Measurements from ENCODE around the gene TENM3. TPM values are rescaled to one million over a fixed set of nuclear protein-coding genes. Genes with fewer than 3 reads are reported as not detected.

TENM3 gene
- total RNA-seq, 1 donor from 2014 or later, result 124 TPM

DNA sequence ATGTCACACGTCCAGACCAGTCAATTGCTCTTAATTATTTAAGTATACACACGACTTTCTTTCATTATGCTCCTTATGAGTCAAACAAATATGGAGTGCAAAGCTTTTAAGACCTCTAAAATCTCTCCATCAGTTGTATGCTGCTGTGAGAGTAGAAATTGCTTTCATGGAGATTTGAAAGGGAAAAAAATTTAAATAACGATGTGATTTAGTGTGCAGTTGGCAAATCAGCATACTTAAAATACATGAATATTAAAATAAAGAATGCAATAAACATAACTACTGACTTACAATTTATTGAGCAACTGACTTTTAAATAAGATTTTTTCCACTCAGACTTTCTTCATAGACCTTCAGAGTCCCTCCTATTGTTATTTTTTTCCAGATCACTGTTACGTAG lies 9.0 kb downstream of the TENM3 start:
- no peaks in the 10 kb centered on the region for H3K36me3 Mint-ChIP-seq (ENCODE audit: unreplicated experiment)
- TF ChIP-seq, protein P1, sequence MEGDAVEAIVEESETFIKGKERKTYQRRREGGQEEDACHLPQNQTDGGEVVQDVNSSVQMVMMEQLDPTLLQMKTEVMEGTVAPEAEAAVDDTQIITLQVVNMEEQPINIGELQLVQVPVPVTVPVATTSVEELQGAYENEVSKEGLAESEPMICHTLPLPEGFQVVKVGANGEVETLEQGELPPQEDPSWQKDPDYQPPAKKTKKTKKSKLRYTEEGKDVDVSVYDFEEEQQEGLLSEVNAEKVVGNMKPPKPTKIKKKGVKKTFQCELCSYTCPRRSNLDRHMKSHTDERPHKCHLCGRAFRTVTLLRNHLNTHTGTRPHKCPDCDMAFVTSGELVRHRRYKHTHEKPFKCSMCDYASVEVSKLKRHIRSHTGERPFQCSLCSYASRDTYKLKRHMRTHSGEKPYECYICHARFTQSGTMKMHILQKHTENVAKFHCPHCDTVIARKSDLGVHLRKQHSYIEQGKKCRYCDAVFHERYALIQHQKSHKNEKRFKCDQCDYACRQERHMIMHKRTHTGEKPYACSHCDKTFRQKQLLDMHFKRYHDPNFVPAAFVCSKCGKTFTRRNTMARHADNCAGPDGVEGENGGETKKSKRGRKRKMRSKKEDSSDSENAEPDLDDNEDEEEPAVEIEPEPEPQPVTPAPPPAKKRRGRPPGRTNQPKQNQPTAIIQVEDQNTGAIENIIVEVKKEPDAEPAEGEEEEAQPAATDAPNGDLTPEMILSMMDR (IDR thresholded peaks at IDR 0.05; ENCODE audit: partially characterized antibody, unreplicated experiment), result no peak
- no peak overlapping the region for H3K4me3 Mint-ChIP-seq (ENCODE audit: unreplicated experiment)
- no peak overlapping the region for H3K27ac Mint-ChIP-seq (ENCODE audit: unreplicated experiment)
- H3K4me1 Mint-ChIP-seq (ENCODE audit: low read depth, unreplicated experiment), result peaks cover 11% of the 10 kb centered on the region
- H3K27me3 Mint-ChIP-seq (ENCODE audit: unreplicated experiment), result no peaks in the 10 kb centered on the region
- H3K9me3 Mint-ChIP-seq (ENCODE audit: unreplicated experiment), result no peaks in the 10 kb centered on the region
- no peak for DNase-seq

DNA sequence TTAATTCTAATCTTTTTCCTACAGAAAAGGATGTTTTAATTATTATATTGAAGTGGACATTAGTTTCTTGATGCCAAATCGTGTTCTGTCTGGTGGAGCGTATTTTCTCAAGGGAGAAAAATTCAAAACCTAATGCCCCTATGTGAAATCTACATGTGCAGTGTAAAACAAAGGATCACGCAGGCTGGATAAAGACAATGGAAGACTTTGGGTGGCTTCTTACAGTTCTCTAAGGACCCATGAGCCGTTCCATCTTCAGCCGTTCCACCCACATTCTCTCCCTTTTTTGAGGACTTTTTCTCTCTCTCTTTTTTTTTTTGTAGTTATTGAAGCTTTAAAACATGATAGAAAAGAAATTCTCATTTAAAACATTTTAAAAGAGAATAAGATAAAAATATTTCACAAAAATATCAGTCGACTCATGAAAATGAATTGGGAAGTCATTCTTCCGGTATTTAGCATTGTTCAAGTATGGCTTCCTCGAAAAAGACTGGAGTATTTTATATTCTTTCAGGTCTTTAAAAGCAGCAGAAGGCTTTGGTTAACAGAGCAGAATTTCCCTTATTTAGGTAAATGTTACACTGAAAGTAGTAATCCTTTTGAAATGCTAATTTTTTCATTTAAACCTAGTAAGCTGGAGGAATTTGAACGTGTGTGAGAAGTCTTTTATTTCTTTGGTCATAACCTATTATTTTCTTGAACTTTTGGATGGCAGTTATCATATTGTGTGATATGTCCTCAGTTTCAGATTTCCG lies 11.0 kb downstream of the TENM3 start:
- Mint-ChIP-seq H3K27me3 (ENCODE audit: unreplicated experiment) (no peaks in the 10 kb centered on the region), H3K27ac (ENCODE audit: unreplicated experiment) (no peak overlapping the region), H3K9me3 (ENCODE audit: unreplicated experiment) (no peaks in the 10 kb centered on the region), H3K36me3 (ENCODE audit: unreplicated experiment) (no peaks in the 10 kb centered on the region), H3K4me3 (ENCODE audit: unreplicated experiment) (no peak overlapping the region), H3K4me1 (ENCODE audit: low read depth, unreplicated experiment) (peaks cover 11% of the 10 kb centered on the region)
- TF ChIP-seq, protein P1 (IDR thresholded peaks at IDR 0.05; ENCODE audit: partially characterized antibody, unreplicated experiment), result no peak
- DNase-seq, result no peak

DNA sequence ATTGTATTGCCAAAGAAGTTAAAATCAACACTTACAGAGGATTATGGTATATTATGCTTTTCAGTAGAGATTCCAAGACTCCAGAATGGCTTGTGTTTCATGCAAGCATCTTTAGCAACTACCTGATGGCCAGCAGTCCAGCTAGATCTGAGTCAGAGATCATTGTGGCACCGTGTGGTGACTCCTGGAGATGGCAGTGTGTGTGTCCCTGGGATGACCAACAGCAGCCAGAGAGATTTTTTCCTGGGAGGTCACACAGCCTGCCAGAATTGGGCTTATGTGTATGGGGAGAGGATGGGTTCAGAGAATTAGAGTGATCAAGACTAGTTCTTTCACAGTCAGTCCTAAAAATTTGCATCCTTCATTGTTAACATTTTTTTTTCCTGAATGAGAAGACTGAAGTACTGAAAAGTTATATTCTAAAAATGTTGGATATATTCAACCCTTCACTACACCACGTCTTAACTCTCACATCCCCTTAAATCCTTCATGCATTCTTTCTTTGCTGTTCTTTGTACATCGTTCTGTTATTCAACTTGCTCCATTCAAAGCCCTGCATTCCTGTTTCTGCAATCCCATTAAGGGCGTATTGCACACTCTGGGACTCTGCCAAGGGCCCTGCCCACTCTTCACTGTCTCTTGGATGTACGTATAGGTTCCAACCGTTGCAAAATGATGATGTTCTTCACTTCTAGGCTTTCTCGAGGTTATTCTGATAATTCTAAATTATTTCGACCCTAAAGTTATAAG lies 12.4 kb downstream of the TENM3 start:
- no peaks in the 10 kb centered on the region for H3K36me3 Mint-ChIP-seq (ENCODE audit: unreplicated experiment)
- no peaks in the 10 kb centered on the region for H3K27me3 Mint-ChIP-seq (ENCODE audit: unreplicated experiment)
- H3K4me3 Mint-ChIP-seq (ENCODE audit: unreplicated experiment), result no peak overlapping the region
- peaks cover 11% of the 10 kb centered on the region for H3K4me1 Mint-ChIP-seq (ENCODE audit: low read depth, unreplicated experiment)
- no peak for DNase-seq
- H3K9me3 Mint-ChIP-seq (ENCODE audit: unreplicated experiment), result no peaks in the 10 kb centered on the region
- no peak overlapping the region for H3K27ac Mint-ChIP-seq (ENCODE audit: unreplicated experiment)
- TF ChIP-seq, protein P1 (IDR thresholded peaks at IDR 0.05; ENCODE audit: partially characterized antibody, unreplicated experiment), result no peak

DNA sequence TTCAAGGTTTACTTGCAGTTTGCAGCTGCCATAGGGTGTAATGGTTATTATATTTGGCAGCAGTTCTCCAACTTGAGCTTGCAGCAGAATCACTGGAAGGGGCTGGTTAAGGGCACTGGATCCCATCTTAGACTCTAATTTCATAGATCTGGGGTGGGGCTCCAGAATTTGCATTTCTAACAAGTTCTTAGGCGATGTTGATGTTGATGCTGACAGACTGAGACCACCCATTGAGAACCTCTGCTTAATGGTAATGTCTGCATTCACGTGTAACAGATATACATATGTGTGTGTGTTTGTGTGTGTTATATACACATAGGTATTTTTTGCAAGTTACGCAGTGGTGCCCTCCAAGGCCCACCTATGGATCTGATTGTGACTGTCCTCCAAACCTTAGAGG lies 13.8 kb downstream of the TENM3 start:
- DNase-seq, result no peak
- no peak overlapping the region for H3K4me3 Mint-ChIP-seq (ENCODE audit: unreplicated experiment)
- no peaks in the 10 kb centered on the region for H3K27me3 Mint-ChIP-seq (ENCODE audit: unreplicated experiment)
- TF ChIP-seq, protein P1 (IDR thresholded peaks at IDR 0.05; ENCODE audit: partially characterized antibody, unreplicated experiment), result no peak
- no peaks in the 10 kb centered on the region for H3K36me3 Mint-ChIP-seq (ENCODE audit: unreplicated experiment)
- H3K9me3 Mint-ChIP-seq (ENCODE audit: unreplicated experiment), result no peaks in the 10 kb centered on the region
- H3K27ac Mint-ChIP-seq (ENCODE audit: unreplicated experiment), result no peak overlapping the region
- peaks cover 11% of the 10 kb centered on the region for H3K4me1 Mint-ChIP-seq (ENCODE audit: low read depth, unreplicated experiment)

DNA sequence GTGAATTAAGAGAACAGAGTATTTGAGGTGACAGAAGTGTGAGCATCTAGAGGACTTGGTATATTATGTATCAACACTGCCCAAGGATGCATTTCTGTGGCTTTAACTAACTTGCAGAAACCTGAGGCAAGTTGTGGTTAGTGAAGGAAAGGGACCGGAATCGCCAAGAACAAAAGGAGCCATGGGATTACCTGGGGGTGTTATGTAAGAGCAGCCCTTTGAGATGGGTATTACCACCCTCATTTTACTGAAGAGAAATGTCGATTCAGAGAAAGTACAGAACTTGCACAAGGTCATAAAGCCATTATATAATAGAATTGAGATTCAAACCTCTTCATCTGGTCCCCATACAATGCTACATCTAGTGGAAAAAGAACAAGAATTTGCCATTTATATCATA lies 14.3 kb downstream of the TENM3 start:
- Mint-ChIP-seq H3K27me3 (ENCODE audit: unreplicated experiment) (no peaks in the 10 kb centered on the region), H3K36me3 (ENCODE audit: unreplicated experiment) (no peaks in the 10 kb centered on the region), H3K9me3 (ENCODE audit: unreplicated experiment) (no peaks in the 10 kb centered on the region), H3K27ac (ENCODE audit: unreplicated experiment) (no peak overlapping the region), H3K4me3 (ENCODE audit: unreplicated experiment) (no peak overlapping the region), H3K4me1 (ENCODE audit: low read depth, unreplicated experiment) (peaks cover 11% of the 10 kb centered on the region)
- no peak for DNase-seq
- TF ChIP-seq, protein P1 (IDR thresholded peaks at IDR 0.05; ENCODE audit: partially characterized antibody, unreplicated experiment), result no peak

Data from glutamatergic neuron (in vitro differentiated cells).